H54 (cell line): ENCODE measurements around the gene MAP2K6.
"Not testable (repeated sequence)": the region's sequence is repeated elsewhere in the genome, so short reads cannot be mapped to it uniquely, and the experiment has no call there.

Experiments
- DNase-seq: peaks from one replicate; pipeline ENCODE4 v3.0.0; 2011; ENCODE audit warnings: low spot score, mixed read lengths; ENCODE audit not compliant: insufficient read length
- FAIRE-seq: peaks from 3 replicates; lab custom pipeline; 2011; peaks lifted over from hg19 to GRCh38; lab: Jason Lieb, UNC
- POLR2A ChIP-seq: IDR thresholded peaks from 2 replicates; pipeline ENCODE4 v1.6.1; 2011; ENCODE audit warnings: low read depth, mild to moderate bottlenecking, low read length

MAP2K6 gene

GRCh38 chr17:69477903-69478266 is 63.4 kb downstream of the MAP2K6 start:
- FAIRE-seq (no peak), DNase-seq (no peak)
- no peak for TF ChIP-seq POLR2A

DNA sequence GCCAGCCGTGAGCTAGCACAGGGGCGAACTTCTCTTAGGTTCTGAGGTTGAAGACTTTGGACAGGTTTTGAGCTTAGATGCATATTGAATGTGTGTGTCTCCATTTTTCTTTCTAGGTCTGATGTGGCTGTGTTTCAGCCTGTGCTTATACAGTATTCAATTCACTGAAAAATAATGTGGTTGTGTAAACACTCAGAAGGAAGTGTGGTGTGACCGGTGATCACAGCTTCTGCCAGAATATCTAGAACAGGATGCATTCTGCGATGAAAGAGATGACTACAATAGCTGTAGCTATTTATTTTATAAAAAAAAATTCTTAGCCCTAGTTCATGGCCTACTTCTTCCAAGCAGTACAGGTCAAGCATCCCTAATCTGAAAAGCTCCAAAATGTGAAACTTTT is 64.4 kb downstream of the MAP2K6 start:
- no peak for TF ChIP-seq POLR2A
- DNase-seq (no peak), FAIRE-seq (no peak)

- DNase-seq, FAIRE-seq: not testable (repeated sequence)
These were observed 65.3 kb downstream of the MAP2K6 start for GRCh38 chr17:69479756-69480155.

DNA sequence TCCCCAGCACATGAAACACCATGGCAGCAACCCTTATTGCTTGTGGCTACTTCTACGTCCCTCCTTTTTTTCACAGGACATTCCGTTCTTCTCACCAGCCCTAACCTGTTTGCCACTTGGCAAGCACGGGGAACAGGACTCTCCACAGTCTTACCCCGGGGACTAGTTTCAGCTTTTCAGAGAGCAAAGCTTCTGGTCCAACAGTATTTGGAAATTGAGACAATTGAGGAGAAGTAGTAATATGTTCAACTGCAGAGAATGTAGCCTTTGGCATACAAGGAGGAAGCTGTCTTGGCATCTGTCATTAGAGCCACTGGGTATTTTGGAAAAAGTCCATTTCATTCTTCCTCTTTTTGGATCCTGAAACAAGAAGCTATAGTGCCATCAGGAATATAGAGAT is 65.7 kb downstream of the MAP2K6 start:
- FAIRE-seq = no peak
- no peak for DNase-seq
- TF ChIP-seq POLR2A = no peak

GRCh38 chr17:69485251-69485661 is 70.8 kb downstream of the MAP2K6 start:
- TF ChIP-seq POLR2A = no peak
- FAIRE-seq (no peak), DNase-seq (no peak)

DNA sequence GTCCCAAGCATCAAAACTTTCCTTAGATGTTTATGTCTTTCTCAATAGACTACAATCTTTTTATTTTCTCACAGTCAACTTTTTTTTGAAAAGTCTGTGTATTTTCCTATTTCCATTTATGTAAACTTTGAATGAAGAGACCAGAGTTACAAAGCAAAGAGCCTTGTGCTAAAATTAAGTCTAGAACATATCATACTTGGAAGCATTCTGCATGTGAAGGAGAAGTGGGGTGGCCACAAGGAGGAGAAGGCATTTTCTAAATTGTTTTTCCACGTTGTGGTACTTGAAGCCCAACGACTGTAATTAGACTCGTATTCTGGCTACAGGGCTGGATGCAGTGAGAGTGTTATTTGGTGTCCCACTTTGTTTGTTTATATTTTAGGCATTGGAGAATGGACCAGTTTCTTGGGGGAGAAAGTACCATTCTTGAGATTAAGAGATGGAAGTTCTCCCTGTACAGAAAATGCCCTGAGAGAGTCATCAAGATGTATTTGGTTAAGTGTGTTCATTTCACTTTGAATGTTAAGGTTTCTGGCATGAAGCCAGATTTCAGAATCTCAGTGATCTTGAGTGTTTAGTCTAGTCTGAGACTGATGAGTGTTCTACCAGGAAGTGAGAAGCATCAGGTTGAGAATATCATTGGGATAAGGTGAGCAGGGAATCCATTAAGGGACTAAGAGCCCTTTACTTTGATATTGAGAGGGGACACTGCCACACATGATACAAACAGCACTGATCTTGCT is 71.6 kb downstream of the MAP2K6 start:
- DNase-seq (no peak), FAIRE-seq (no peak)
- no peak for TF ChIP-seq POLR2A

GRCh38 chr17:69486779-69487637 is 72.5 kb downstream of the MAP2K6 start:
- DNase-seq = no peak
- no peak for FAIRE-seq
- no peak for TF ChIP-seq POLR2A

DNA sequence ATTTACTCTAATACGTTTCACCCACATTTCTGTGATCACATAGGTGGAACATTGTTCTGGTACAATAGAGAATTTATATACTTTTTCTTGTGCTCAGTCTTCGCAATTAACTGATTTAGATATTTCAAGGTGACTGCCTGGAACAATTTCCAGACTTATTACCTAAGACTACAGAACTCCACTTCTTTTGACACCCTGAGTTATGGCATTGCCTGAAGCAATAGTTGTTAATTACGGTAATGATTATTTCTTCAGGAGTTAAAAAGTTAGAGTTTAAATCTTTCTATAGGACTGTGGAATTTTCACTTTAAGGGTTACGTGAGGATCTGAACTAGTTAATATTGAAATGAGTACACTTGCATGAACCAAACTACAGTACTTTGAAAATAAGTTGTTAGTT is 74.8 kb downstream of the MAP2K6 start:
- no peak for DNase-seq

DNA sequence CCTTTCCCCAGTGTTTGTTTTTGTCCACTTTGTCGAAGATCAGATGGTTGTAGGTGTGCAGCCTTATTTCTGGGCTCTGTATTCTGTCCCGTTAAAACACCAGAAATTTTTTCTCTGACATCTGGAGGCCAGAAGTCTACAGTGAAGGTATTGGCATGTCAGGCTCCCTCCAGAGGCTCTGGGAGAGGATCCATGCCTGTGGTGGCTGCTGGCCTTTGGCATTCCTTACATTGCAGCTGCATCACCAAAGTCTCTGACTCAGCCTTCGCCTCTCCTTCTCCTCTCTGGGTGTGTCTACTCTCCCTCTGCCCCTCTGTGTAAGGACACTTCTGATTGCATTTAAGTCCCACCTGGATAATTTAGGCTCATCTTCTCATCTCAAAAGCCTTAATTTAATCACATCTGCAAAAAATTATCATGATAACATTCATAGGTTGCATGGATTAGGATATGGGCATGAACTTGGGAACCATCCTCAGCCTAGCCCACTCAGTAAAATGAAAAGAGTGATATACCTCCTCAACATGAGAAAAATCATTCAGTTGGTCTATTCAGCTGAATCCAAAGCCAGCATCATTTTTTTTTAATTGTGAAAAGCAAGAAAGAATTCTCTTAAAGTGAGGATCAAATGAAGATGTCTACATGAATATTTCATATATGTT is 78.0 kb downstream of the MAP2K6 start:
- DNase-seq = peak; percentile 71
- peak; percentile 98 for FAIRE-seq
- TF ChIP-seq POLR2A = no peak

More for the DNA sequence above, 74.8 kb downstream of the MAP2K6 start:
- FAIRE-seq = no peak
- no peak for TF ChIP-seq POLR2A

DNA sequence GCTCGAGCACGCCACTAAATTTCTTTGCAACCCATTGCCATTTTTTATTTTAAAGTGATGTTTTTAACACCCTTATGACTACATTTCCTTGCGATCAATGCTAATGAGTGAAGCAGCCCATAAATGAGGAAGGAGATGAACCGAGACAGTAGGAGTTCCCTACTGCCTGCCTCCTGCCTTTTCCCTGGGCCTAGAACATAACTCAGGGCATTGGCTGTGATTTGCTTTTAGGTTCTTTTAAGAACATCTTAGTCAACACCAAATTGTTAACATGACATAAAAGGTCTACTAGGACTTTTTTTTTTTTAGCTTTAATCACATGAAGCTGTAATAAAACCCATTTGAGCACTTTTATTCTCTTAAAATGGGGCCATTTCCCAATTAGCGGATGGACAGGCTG is 81.3 kb downstream of the MAP2K6 start:
- no peak for FAIRE-seq
- DNase-seq = no peak
- no peak for TF ChIP-seq POLR2A

DNA sequence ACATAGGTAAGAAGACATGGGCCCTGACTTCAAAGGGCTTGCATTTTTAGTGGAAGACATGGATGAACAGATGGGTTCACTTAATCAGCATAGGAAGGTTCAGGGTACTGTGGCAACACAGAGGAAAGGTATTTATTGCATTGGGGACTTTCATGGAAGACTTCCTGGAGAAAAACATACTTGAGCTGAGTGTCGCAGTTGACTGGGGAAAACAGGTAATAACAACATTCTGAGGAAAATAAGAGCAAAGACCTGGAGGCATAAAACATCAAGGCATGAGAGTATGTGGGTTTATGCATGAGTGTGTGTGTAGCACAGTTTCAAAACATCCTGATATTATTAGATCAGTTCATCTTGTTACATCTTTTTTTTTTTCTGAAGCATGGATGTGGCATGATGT is 82.7 kb downstream of the MAP2K6 start:
- no peak for DNase-seq
- FAIRE-seq = no peak
- TF ChIP-seq POLR2A = no peak

- DNase-seq (no peak), FAIRE-seq (no peak)
- no peak for TF ChIP-seq POLR2A
These were observed 84.8 kb downstream of the MAP2K6 start for GRCh38 chr17:69499318-69499717.

DNA sequence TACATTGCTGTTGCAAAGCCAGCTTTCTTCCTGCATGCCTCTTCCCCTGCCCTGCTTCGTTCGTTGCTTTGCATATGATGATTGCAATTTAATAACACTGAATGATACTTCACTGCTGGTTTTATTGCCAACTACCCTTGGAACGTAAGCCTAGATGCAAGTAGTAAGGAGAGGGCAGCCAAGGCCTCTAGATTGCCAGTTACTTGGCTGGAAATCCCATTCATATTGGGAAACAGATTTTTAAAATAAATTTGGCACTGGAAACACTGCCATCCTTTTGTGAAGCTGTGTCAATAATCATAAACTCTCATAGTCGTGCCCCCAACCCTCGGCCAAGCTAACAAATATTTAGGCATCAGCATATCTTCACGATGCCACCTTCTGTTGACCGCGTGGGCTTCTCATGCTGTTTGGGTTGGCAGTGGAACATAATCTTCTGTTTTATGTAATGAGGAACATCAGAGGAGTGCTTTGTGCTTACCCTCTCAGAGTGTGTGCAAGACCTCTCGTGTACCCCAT is 86.5 kb downstream of the MAP2K6 start:
- DNase-seq (no peak), FAIRE-seq (no peak)
- no peak for TF ChIP-seq POLR2A
